Naive thymus-derived CD4-positive, alpha-beta T cell (primary cell): Measurements from ENCODE around the gene KCNN3. TPM values are rescaled to one million over a fixed set of nuclear protein-coding genes. Genes with fewer than 3 reads are reported as not detected.
A peak's percentile ranks its signal among the peaks of the same experiment; 100 is the strongest.

Experiments
- ATAC-seq: fragments of 150-1000 bp; cut with Tn5 transposase; 2 replicates; pipeline ENCODE4 v1.10.0; 2021; ENCODE audit warnings: mild to moderate bottlenecking, moderate library complexity
- CTCF ChIA-PET: fragments of 350-600 bp; sonication (Branson Sonifier 250); formaldehyde crosslinking; loops from one replicate; lab custom pipeline; 2021; ENCODE audit warnings: antibody characterized with exemption; lab: Charles Lee
- POLR2A ChIA-PET: fragments of 350-600 bp; sonication (Branson Sonifier 250); formaldehyde crosslinking; loops from one replicate; lab custom pipeline; 2021; ENCODE audit warnings: antibody characterized with exemption, inconsistent platforms; lab: Charles Lee
- DNase-seq, 9 donors: peaks; one replicate each; pipeline versions ENCODE4 v3.0.0 to v3.0.0-alpha.2; 2020 to 2022; ENCODE audit warnings: mixed read lengths in 1 of 9
- H3K27ac ChIP-seq: one replicate; pipeline ENCODE4 v1.7.0; 2013; ENCODE audit warnings: mild to moderate bottlenecking, low read depth, low read length, moderate library complexity
- H3K27me3 ChIP-seq, 2 donors: one replicate each; pipeline ENCODE4 v1.7.0; 2013; ENCODE audit warnings: low read length in 2 of 2, mild to moderate bottlenecking in 2 of 2, moderate library complexity in 2 of 2; ENCODE audit not compliant: control insufficient read depth in 2 of 2, insufficient read depth in 2 of 2
- H3K36me3 ChIP-seq, 3 experiments: 1 replicate in 2 of 3; 2 replicates in 1 of 3; pipeline ENCODE4 v1.7.0; 2013; ENCODE audit warnings: low read length in 3 of 3, mild to moderate bottlenecking in 3 of 3, moderate library complexity in 1 of 3; ENCODE audit not compliant: insufficient read depth in 3 of 3, control insufficient read depth in 2 of 3
- H3K4me1 ChIP-seq, 2 donors: one replicate each; pipeline ENCODE4 v1.7.0; 2013; ENCODE audit warnings: low read length in 2 of 2, mild to moderate bottlenecking in 2 of 2, moderate library complexity in 1 of 2; ENCODE audit not compliant: control insufficient read depth in 2 of 2, insufficient read depth in 2 of 2
- H3K4me3 ChIP-seq: 2 replicates; pipeline ENCODE4 v1.7.0; 2013; ENCODE audit warnings: mild to moderate bottlenecking, low read length
- H3K9me3 ChIP-seq, 3 experiments: 1 replicate in 2 of 3; 2 replicates in 1 of 3; pipeline ENCODE4 v1.7.0; 2013; ENCODE audit warnings: low read length in 3 of 3; ENCODE audit not compliant: control insufficient read depth in 2 of 3
- H3K27ac Mint-ChIP-seq, 9 donors: one replicate each; pipeline ENCODE4 v1.8.0; 2020 to 2022; ENCODE audit warnings: mixed read lengths in 9 of 9, mild to moderate bottlenecking in 8 of 9, moderate library complexity in 5 of 9, inconsistent platforms in 2 of 9
- H3K27me3 Mint-ChIP-seq, 5 donors: one replicate each; pipeline ENCODE4 v1.8.0; 2021 to 2022; ENCODE audit warnings: mixed read lengths in 5 of 5, mild to moderate bottlenecking in 1 of 5
- H3K36me3 Mint-ChIP-seq, 5 donors: one replicate each; pipeline ENCODE4 v1.8.0; 2020 to 2022; ENCODE audit warnings: mixed read lengths in 5 of 5, mild to moderate bottlenecking in 3 of 5, inconsistent platforms in 1 of 5
- H3K4me1 Mint-ChIP-seq, 7 donors: one replicate each; pipeline ENCODE4 v1.8.0; 2020 to 2022; ENCODE audit warnings: mixed read lengths in 7 of 7, mild to moderate bottlenecking in 3 of 7, inconsistent platforms in 1 of 7
- H3K4me3 Mint-ChIP-seq, 10 donors: one replicate each; pipeline ENCODE4 v1.8.0; 2020 to 2022; ENCODE audit warnings: mild to moderate bottlenecking in 10 of 10, mixed read lengths in 10 of 10, moderate library complexity in 6 of 10, inconsistent platforms in 2 of 10
- H3K9me3 Mint-ChIP-seq, 11 donors: one replicate each; pipeline ENCODE4 v1.8.0; 2020 to 2022; ENCODE audit warnings: mixed read lengths in 11 of 11, mild to moderate bottlenecking in 4 of 11, inconsistent platforms in 1 of 11, moderate library complexity in 1 of 11
- intact Hi-C, 2 donors: fragments of 100-400 bp; cut with micrococcal nuclease; formaldehyde crosslinking; loops; one replicate each; pipeline ENCODE4 v1.15.1; 2023
- polyA plus RNA-seq, 2 donors: library from polyadenylated mRNA; unstranded; fragments of 300-500 nt; fragmentation: Illumina TruSeq; gene quantifications; one replicate each; pipeline ENCODE4 v1.2.3, GENCODE V29; 2021
- total RNA-seq, 6 experiments: library from RNA in 5 of 6; stranded (reverse) in 5 of 6; gene quantifications; 1 replicate in 5 of 6; 2 replicates in 1 of 6; pipeline ENCODE4 v1.2.3 and lab custom pipeline; 2021 to 2026

KCNN3 gene
- total and polyA plus RNA-seq, 7 experiments from 2014 or later = 0.05 to 0.29 (median 0.15) TPM; not detected in 3

- no peak overlapping the region for H3K4me3 ChIP-seq
- H3K9me3 ChIP-seq = no peaks in the 10 kb centered on the region
- H3K4me1 ChIP-seq = no peaks in the 10 kb centered on the region
- H3K27ac ChIP-seq = no peak overlapping the region
- no peak for DNase-seq
- intact Hi-C loops = no loop called here
- peaks cover 0 to 4% (median 0%) of the 10 kb centered on the region in 5 donors for H3K36me3 Mint-ChIP-seq
- H3K9me3 Mint-ChIP-seq = peaks cover 0 to 3% (median 0%) of the 10 kb centered on the region in 11 donors
- H3K27me3 Mint-ChIP-seq = peaks cover 0 to 29% (median 5%) of the 10 kb centered on the region in 5 donors
- no peaks in the 10 kb centered on the region for H3K27me3 ChIP-seq
- peak; percentile 18 for ATAC-seq
- ChIA-PET POLR2A (no interaction called here), CTCF (interaction anchor here (1.4 kb wide), 1 partner anchor 12 kb away, joined by 3 read pairs; no protein-coding TSS in a partner anchor)
- no peaks in the 10 kb centered on the region for H3K36me3 ChIP-seq
- H3K4me3 Mint-ChIP-seq = peak overlapping the region in 1 of 10 donors; percentile 63
- H3K27ac Mint-ChIP-seq = peak overlapping the region in 2 of 9 donors; percentile 62 to 70
- H3K4me1 Mint-ChIP-seq = peaks cover 0 to 54% (median 2%) of the 10 kb centered on the region in 7 donors
Measured at GRCh38 chr1:154735804-154736168, 134.3 kb downstream of the KCNN3 start.

- peaks cover 0 to 4% (median 0%) of the 10 kb centered on the region in 5 donors for H3K36me3 Mint-ChIP-seq
- H3K4me1 Mint-ChIP-seq = peaks cover 0 to 58% (median 2%) of the 10 kb centered on the region in 7 donors
- H3K9me3 Mint-ChIP-seq = peaks cover 0 to 3% (median 0%) of the 10 kb centered on the region in 11 donors
- Histone ChIP-seq H3K36me3 (no peaks in the 10 kb centered on the region), H3K4me1 (no peaks in the 10 kb centered on the region), H3K27me3 (no peaks in the 10 kb centered on the region), H3K27ac (no peak overlapping the region), H3K4me3 (no peak overlapping the region), H3K9me3 (no peaks in the 10 kb centered on the region)
- intact Hi-C loops = no loop called here
- ChIA-PET POLR2A (no interaction called here), CTCF (interaction anchor here (1.4 kb wide), 1 partner anchor 13 kb away, joined by 3 read pairs; no protein-coding TSS in a partner anchor)
- DNase-seq (no peak), ATAC-seq (no peak)
- H3K4me3 Mint-ChIP-seq = peak overlapping the region in 1 of 10 donors; percentile 63
- peaks cover 0 to 28% (median 5%) of the 10 kb centered on the region in 5 donors for H3K27me3 Mint-ChIP-seq
- peak overlapping the region in 3 of 9 donors; percentile 48 to 70 (median 62) for H3K27ac Mint-ChIP-seq
Measured at GRCh38 chr1:154735061-154735803, 134.8 kb downstream of the KCNN3 start.

DNA sequence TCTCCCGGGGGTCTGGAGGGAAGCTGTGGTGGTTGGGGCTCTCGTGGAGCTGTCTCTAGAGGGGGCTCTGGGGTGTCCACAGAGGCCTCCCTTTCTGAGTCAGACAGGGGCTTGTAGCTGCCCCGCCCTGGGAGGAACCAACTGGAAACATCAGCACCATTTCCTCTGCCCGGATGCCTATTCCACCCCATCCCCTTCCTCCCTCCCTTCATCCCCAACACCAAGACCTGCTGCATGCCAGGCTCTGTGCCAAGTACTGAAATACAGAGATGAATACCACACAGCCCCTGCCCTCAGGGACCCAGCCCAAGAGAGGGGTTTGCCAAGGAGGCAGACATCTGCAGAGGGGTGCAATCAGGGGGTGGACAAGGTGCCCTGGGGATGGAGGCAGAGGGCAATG is 136.5 kb downstream of the KCNN3 start:
- H3K9me3 ChIP-seq = no peaks in the 10 kb centered on the region
- H3K27me3 Mint-ChIP-seq = peaks cover 0 to 19% (median 0%) of the 10 kb centered on the region in 5 donors
- H3K27me3 ChIP-seq = no peaks in the 10 kb centered on the region
- peaks cover 0 to 4% (median 0%) of the 10 kb centered on the region in 11 donors for H3K9me3 Mint-ChIP-seq
- CTCF ChIA-PET = no interaction called here
- no peak overlapping the region for H3K4me3 Mint-ChIP-seq
- H3K4me3 ChIP-seq = no peak overlapping the region
- peaks cover 0 to 60% (median 3%) of the 10 kb centered on the region in 7 donors for H3K4me1 Mint-ChIP-seq
- H3K36me3 ChIP-seq = no peaks in the 10 kb centered on the region
- H3K27ac Mint-ChIP-seq = no peak overlapping the region
- ATAC-seq (no peak), DNase-seq (no peak)
- H3K36me3 Mint-ChIP-seq = peaks cover 0 to 4% (median 0%) of the 10 kb centered on the region in 5 donors
- intact Hi-C loops = no loop called here
- no peaks in the 10 kb centered on the region for H3K4me1 ChIP-seq
- no peak overlapping the region for H3K27ac ChIP-seq
- POLR2A ChIA-PET = no interaction called here

- H3K27me3 Mint-ChIP-seq = peaks cover 0 to 13% (median 4%) of the 10 kb centered on the region in 5 donors
- POLR2A ChIA-PET = interaction anchor here (0.6 to 1.1 kb wide), 2 partner anchors 18 to 86 kb away, joined by 3 to 4 read pairs; no protein-coding TSS in a partner anchor
- ATAC-seq (no peak), DNase-seq (no peak)
- no peak overlapping the region for H3K27ac ChIP-seq
- H3K36me3 Mint-ChIP-seq = no peaks in the 10 kb centered on the region
- H3K4me1 ChIP-seq = no peaks in the 10 kb centered on the region
- H3K9me3 Mint-ChIP-seq = peaks cover 0 to 3% (median 0%) of the 10 kb centered on the region in 11 donors
- CTCF ChIA-PET = no interaction called here
- H3K36me3 ChIP-seq = no peaks in the 10 kb centered on the region
- H3K27me3 ChIP-seq = no peaks in the 10 kb centered on the region
- peak overlapping the region in 2 of 9 donors; percentile 13 to 62 for H3K27ac Mint-ChIP-seq
- H3K4me3 Mint-ChIP-seq = no peak overlapping the region
- no peaks in the 10 kb centered on the region for H3K9me3 ChIP-seq
- intact Hi-C loops = no loop called here
- no peak overlapping the region for H3K4me3 ChIP-seq
- H3K4me1 Mint-ChIP-seq = peaks cover 0 to 55% (median 4%) of the 10 kb centered on the region in 7 donors
Measured at GRCh38 chr1:154730986-154731489, 139.0 kb downstream of the KCNN3 start.

GRCh38 chr1:154730259-154730658 is 139.8 kb downstream of the KCNN3 start:
- intact Hi-C loops = no loop called here
- DNase-seq (no peak), ATAC-seq (no peak)
- H3K27ac ChIP-seq = no peak overlapping the region
- H3K4me3 ChIP-seq = no peak overlapping the region
- Mint-ChIP-seq H3K9me3 (peaks cover 0 to 3% (median 0%) of the 10 kb centered on the region in 11 donors), H3K36me3 (no peaks in the 10 kb centered on the region), H3K4me3 (no peak overlapping the region), H3K27ac (no peak overlapping the region), H3K4me1 (peaks cover 0 to 53% (median 4%) of the 10 kb centered on the region in 7 donors), H3K27me3 (peaks cover 0 to 13% (median 4%) of the 10 kb centered on the region in 5 donors)
- POLR2A ChIA-PET = interaction anchor here (0.6 kb wide), 1 partner anchor 85 kb away, joined by 4 read pairs; no protein-coding TSS in a partner anchor
- H3K9me3 ChIP-seq = no peaks in the 10 kb centered on the region
- no peaks in the 10 kb centered on the region for H3K4me1 ChIP-seq
- no peaks in the 10 kb centered on the region for H3K36me3 ChIP-seq
- CTCF ChIA-PET = interaction anchor here (1.3 kb wide), 1 partner anchor 30 kb away, joined by 4 read pairs; no protein-coding TSS in a partner anchor
- no peaks in the 10 kb centered on the region for H3K27me3 ChIP-seq

- no peak overlapping the region for H3K4me3 Mint-ChIP-seq
- peaks cover 0 to 49% (median 0%) of the 10 kb centered on the region in 7 donors for H3K4me1 Mint-ChIP-seq
- H3K4me3 ChIP-seq = no peak overlapping the region
- H3K36me3 ChIP-seq = no peaks in the 10 kb centered on the region
- H3K27ac ChIP-seq = no peak overlapping the region
- no peaks in the 10 kb centered on the region for H3K4me1 ChIP-seq
- peaks cover 0 to 3% (median 0%) of the 10 kb centered on the region in 11 donors for H3K9me3 Mint-ChIP-seq
- no peak for ATAC-seq
- ChIA-PET POLR2A (no interaction called here), CTCF (interaction anchor here (1.3 kb wide), 1 partner anchor 31 kb away, joined by 4 read pairs; no protein-coding TSS in a partner anchor)
- peaks cover 0 to 13% (median 4%) of the 10 kb centered on the region in 5 donors for H3K27me3 Mint-ChIP-seq
- intact Hi-C loops = no loop called here
- H3K36me3 Mint-ChIP-seq = no peaks in the 10 kb centered on the region
- no peak overlapping the region for H3K27ac Mint-ChIP-seq
- DNase-seq = no peak
- no peaks in the 10 kb centered on the region for H3K27me3 ChIP-seq
- no peaks in the 10 kb centered on the region for H3K9me3 ChIP-seq
Measured at GRCh38 chr1:154729577-154729976, 140.5 kb downstream of the KCNN3 start.
